K562 (cell line): ENCODE measurements around the gene SSH3. TPM values are rescaled to one million over a fixed set of nuclear protein-coding genes. Genes with fewer than 3 reads are reported as not detected.
A peak's percentile ranks its signal among the peaks of the same experiment; 100 is the strongest.

ENCODE experiments used
- BCL6 ChIP-seq: fragments of 250-450 bp; sonication (Bioruptor Pico); IDR thresholded peaks from 2 replicates; pipeline ENCODE4 v1.4.0; 2020
- BDP1 ChIP-seq: IDR thresholded peaks from 3 replicates; pipeline ENCODE4 v1.6.1; 2011; ENCODE audit not compliant: insufficient read length, insufficient read depth
- BRD4 ChIP-seq: fragments of 200-600 bp; sonication (generic); IDR thresholded peaks from 2 replicates; pipeline ENCODE4 v1.6.1; 2017; ENCODE audit warnings: inconsistent platforms
- EWSR1 ChIP-seq: fragments of 450-650 bp; IDR thresholded peaks from 2 replicates; pipeline ENCODE4 v1.6.1; 2018; ENCODE audit warnings: borderline replicate concordance, mild to moderate bottlenecking, low read depth, moderate library complexity; ENCODE audit not compliant: partially characterized antibody
- GATAD2B ChIP-seq: fragments of 450-650 bp; IDR thresholded peaks from 2 replicates; pipeline ENCODE4 v1.6.1; 2017; ENCODE audit warnings: mild to moderate bottlenecking, borderline replicate concordance
- GTF2F1 ChIP-seq: IDR thresholded peaks from 2 replicates; pipeline ENCODE4 v1.6.1; 2011; ENCODE audit warnings: low read depth, low read length, improper control_type of control experiment
- HDAC6 ChIP-seq: IDR thresholded peaks from 2 replicates; pipeline ENCODE4 v1.6.1; 2012; ENCODE audit warnings: low read depth, mild to moderate bottlenecking, control low read depth, inconsistent platforms, low read length, moderate library complexity
- HIVEP1 ChIP-seq: fragments of 250-450 bp; sonication (Bioruptor Pico); IDR thresholded peaks from 2 replicates; pipeline ENCODE4 v1.4.0; 2020; ENCODE audit warnings: mild to moderate bottlenecking
- MED1 ChIP-seq: sonication (generic); formaldehyde crosslinking; IDR thresholded peaks from 2 replicates; pipeline ENCODE4 v1.8.1; 2023; ENCODE audit warnings: missing genetic modification reagents, borderline replicate concordance
- OTX1 ChIP-seq: fragments of 450-650 bp; formaldehyde crosslinking; IDR thresholded peaks from 2 replicates; pipeline ENCODE4 v1.4.0; 2022; ENCODE audit warnings: mild to moderate bottlenecking
- RNF219 ChIP-seq: fragments of 250-450 bp; sonication (Bioruptor Pico); IDR thresholded peaks from 2 replicates; pipeline ENCODE4 v1.5.0; 2022; ENCODE audit warnings: mild to moderate bottlenecking
- SETDB1 ChIP-seq: IDR thresholded peaks from one replicate; pipeline ENCODE4 v1.6.1; 2012; ENCODE audit warnings: low read length, control low read depth, inconsistent platforms
- SIN3B ChIP-seq: fragments of 450-650 bp; IDR thresholded peaks from 2 replicates; pipeline ENCODE4 v1.6.1; 2017; ENCODE audit warnings: low read depth, mild to moderate bottlenecking, moderate library complexity
- SLC30A9 ChIP-seq: fragments of 250-450 bp; sonication (Bioruptor Pico); IDR thresholded peaks from 2 replicates; pipeline ENCODE4 v1.8.0; 2022; ENCODE audit warnings: mild to moderate bottlenecking, moderate library complexity
- SMAD2 ChIP-seq: fragments of 150-350 bp; IDR thresholded peaks from 2 replicates; pipeline ENCODE4 v1.6.1; 2014; ENCODE audit warnings: low read depth, mild to moderate bottlenecking, low read length
- SOX6 ChIP-seq: fragments of 450-650 bp; IDR thresholded peaks from 2 replicates; pipeline ENCODE4 v1.6.1; 2014; ENCODE audit warnings: mild to moderate bottlenecking
- SREBF1 ChIP-seq: fragments of 150-350 bp; IDR thresholded peaks from 2 replicates; pipeline ENCODE4 v1.6.1; 2014; ENCODE audit warnings: antibody characterized with exemption, low read depth, low read length, borderline replicate concordance
- SRSF9 ChIP-seq: fragments of 200-400 bp; formaldehyde crosslinking; IDR thresholded peaks from 2 replicates; pipeline ENCODE4 v1.6.1; 2017; ENCODE audit warnings: low read depth, low read length, borderline replicate concordance
- TBP ChIP-seq: optimal IDR thresholded peaks from 2 replicates; pipeline ENCODE3; 2011; ENCODE audit warnings: low read depth, low read length, improper control_type of control experiment
- TCF15 ChIP-seq: fragments of 250-450 bp; sonication (Bioruptor Pico); IDR thresholded peaks from 2 replicates; pipeline ENCODE4 v1.8.0; 2022; ENCODE audit warnings: moderate library complexity, mild to moderate bottlenecking, inconsistent platforms
- TFAP4 ChIP-seq: sonication (generic); formaldehyde crosslinking; IDR thresholded peaks from 2 replicates; pipeline ENCODE4 v1.8.0; 2022; ENCODE audit warnings: missing genetic modification reagents, mild to moderate bottlenecking, moderate library complexity, borderline replicate concordance
- ZNF699 ChIP-seq: fragments of 250-450 bp; sonication (Bioruptor Pico); IDR thresholded peaks from 2 replicates; pipeline ENCODE4 v1.8.0; 2021; ENCODE audit warnings: mild to moderate bottlenecking, moderate library complexity; ENCODE audit not compliant: insufficient replicate concordance
- polyA plus RNA-seq, 8 experiments: library from polyadenylated mRNA; depleted of rRNA in 4 of 8; stranded (reverse) in 5 of 8; unstranded in 3 of 8; fragments of >200 nt; fragmentation: Nextera tagmentation in 2 of 8; fragmentation: Illumina TruSeq in 1 of 8; extraction: Ambion mirVana in 2 of 8; extraction: Trizol in 1 of 8; gene quantifications; 2 replicates each; pipeline versions ENCODE4 v1.2.1 to v1.2.3, GENCODE V29; 2011 to 2014; ENCODE audit warnings: inconsistent platforms in 1 of 8, missing spikeins in 1 of 8
- total RNA-seq, 7 experiments: library from RNA; depleted of rRNA in 6 of 7; stranded (reverse); fragments of >200 nt in 6 of 7; fragmentation: Illumina TruSeq in 2 of 7; extraction: Trizol in 2 of 7; gene quantifications; 2 replicates each; pipeline versions ENCODE4 v1.2.1 to v1.2.3, GENCODE V29; 2011 to 2021; ENCODE audit warnings: low replicate concordance in 1 of 7

SSH3 gene
- total and polyA plus RNA-seq, 9 of the 15 experiments (the other 6 are each of a cell fraction or from before 2014, with no cell fraction given) = 0.07 to 1.0 (median 0.24) TPM; not detected in 3

- no peak for TF ChIP-seq HDAC6
- TF ChIP-seq TFAP4 (CRISPR knock-in tag) = peak; percentile 98
- TF ChIP-seq RNF219 (CRISPR knock-in tag) = no peak
- TF ChIP-seq SIN3B = no peak
- no peak for TF ChIP-seq SRSF9
- TF ChIP-seq EWSR1 = no peak
- TF ChIP-seq SREBF1 = no peak
- TF ChIP-seq TCF15 = no peak
- TF ChIP-seq SLC30A9 (CRISPR knock-in tag) = no peak
- TF ChIP-seq BRD4 = no peak
- no peak for TF ChIP-seq GTF2F1
- no peak for TF ChIP-seq ZNF699 (CRISPR knock-in tag)
- no peak for TF ChIP-seq SOX6
- no peak for TF ChIP-seq HIVEP1
- no peak for TF ChIP-seq MED1
- peak; percentile 45 for TF ChIP-seq TBP
- TF ChIP-seq OTX1 (CRISPR knock-in tag) = no peak
- no peak for TF ChIP-seq GATAD2B
- TF ChIP-seq BDP1 = no peak
- no peak for TF ChIP-seq BCL6 (CRISPR knock-in tag)
- no peak for TF ChIP-seq SETDB1
- TF ChIP-seq SMAD2 = no peak
Observed at GRCh38 chr11:67353317-67354074, 50.2 kb downstream of the SSH3 start, which contains the start of gene POLD4 (continued).
